Mesendoderm (in vitro differentiated cells): Measurements from ENCODE around the gene HAUS3.

ENCODE experiments used
- DNase-seq: peaks from one replicate; pipeline ENCODE4 v3.0.0; 2013
- H2AK5ac ChIP-seq: 2 replicates; pipeline ENCODE4 v1.6.1; 2013; ENCODE audit warnings: low read length, inconsistent platforms
- H2BK120ac ChIP-seq: 2 replicates; pipeline ENCODE4 v1.6.1; 2013; ENCODE audit warnings: low read depth, mild to moderate bottlenecking, low read length, moderate library complexity, mixed read lengths
- H2BK15ac ChIP-seq: replicated peaks from 2 replicates; pipeline ENCODE4 v1.6.1; 2013; ENCODE audit warnings: low read depth, mild to moderate bottlenecking, moderate library complexity
- H2BK5ac ChIP-seq: 2 replicates; pipeline ENCODE4 v1.6.1; 2013; ENCODE audit warnings: low read length, inconsistent platforms
- H3K18ac ChIP-seq: 2 replicates; pipeline ENCODE4 v1.6.1; 2013; ENCODE audit warnings: mild to moderate bottlenecking, low read length, mixed read lengths
- H3K23ac ChIP-seq: one replicate; pipeline ENCODE4 v1.6.1; 2013; ENCODE audit warnings: low read length
- H3K27ac ChIP-seq: 2 replicates; pipeline ENCODE4 v1.5.1; 2013; ENCODE audit warnings: low read depth, mild to moderate bottlenecking, inconsistent platforms, low read length, moderate library complexity
- H3K27me3 ChIP-seq: 2 replicates; pipeline ENCODE4 v1.6.1; 2013; ENCODE audit warnings: low read length, control low read depth, mild to moderate bottlenecking, inconsistent platforms; ENCODE audit not compliant: insufficient read depth, poor library complexity
- H3K36me3 ChIP-seq: 2 replicates; pipeline ENCODE4 v1.6.1; 2013; ENCODE audit warnings: low read length, inconsistent platforms; ENCODE audit not compliant: control insufficient read depth, insufficient read depth
- H3K4ac ChIP-seq: one replicate; pipeline ENCODE4 v1.6.1; 2013; ENCODE audit warnings: low read depth, mild to moderate bottlenecking, low read length, moderate library complexity
- H3K4me1 ChIP-seq: 2 replicates; pipeline ENCODE4 v1.6.1; 2013; ENCODE audit warnings: low read depth, low read length, inconsistent platforms; ENCODE audit not compliant: control insufficient read depth
- H3K4me2 ChIP-seq: 2 replicates; pipeline ENCODE4 v1.6.1; 2013; ENCODE audit warnings: low read length
- H3K4me3 ChIP-seq: 2 replicates; pipeline ENCODE4 v1.5.1; 2013; ENCODE audit warnings: mild to moderate bottlenecking, low read length
- H3K56ac ChIP-seq: one replicate; pipeline ENCODE4 v1.6.1; 2013; ENCODE audit warnings: low read length
- H3K79me1 ChIP-seq: 2 replicates; pipeline ENCODE4 v1.6.1; 2013; ENCODE audit warnings: low read length, inconsistent platforms
- H3K79me2 ChIP-seq: 2 replicates; pipeline ENCODE4 v1.6.1; 2013; ENCODE audit warnings: mild to moderate bottlenecking, low read length; ENCODE audit not compliant: control insufficient read depth, insufficient read depth
- H3K9ac ChIP-seq: 2 replicates; pipeline ENCODE4 v1.6.1; 2013; ENCODE audit warnings: low read length, inconsistent platforms
- H4K5ac ChIP-seq: one replicate; pipeline ENCODE4 v1.6.1; 2013; ENCODE audit warnings: low read length
- H4K8ac ChIP-seq: one replicate; pipeline ENCODE4 v1.6.1; 2013; ENCODE audit warnings: low read depth, mild to moderate bottlenecking, control low read depth, low read length, moderate library complexity
- WGBS: extraction: QIAGEN DNeasy Blood & Tissue Kit; methylation state at CpG from one replicate; pipeline ENCODE4 v1.1.7; 2013; ENCODE audit warnings: low lambda C conversion rate, missing lambda C conversion rate; ENCODE audit not compliant: insufficient coverage; ENCODE audit errors: extremely low coverage; 5-methylcytosine and 5-hydroxymethylcytosine counted together

The HAUS3 gene

GRCh38 chr4:2269618-2270163 lies 27.8 kb upstream of the HAUS3 start:
- Histone ChIP-seq H3K27me3 (no peaks in the 10 kb centered on the region), H3K23ac (no peak overlapping the region), H3K4ac (no peak overlapping the region), H4K5ac (no peak overlapping the region), H2AK5ac (no peak overlapping the region), H3K4me2 (no peak overlapping the region), H3K56ac (peak overlapping the region; percentile 34), H3K4me3 (no peak overlapping the region), H2BK120ac (no peak overlapping the region), H3K79me2 (no peaks in the 10 kb centered on the region), H3K36me3 (no peaks in the 10 kb centered on the region), H3K27ac (no peak overlapping the region), H3K79me1 (no peaks in the 10 kb centered on the region), H2BK15ac (no peak overlapping the region), H2BK5ac (no peak overlapping the region), H3K18ac (no peak overlapping the region), H3K9ac (no peak overlapping the region), H4K8ac (no peak overlapping the region), H3K4me1 (no peaks in the 10 kb centered on the region)
- no peak for DNase-seq
- WGBS, result 100% methylated on average over 2 of the region's 12 CpGs

GRCh38 chr4:2269206-2269531 lies 27.2 kb upstream of the HAUS3 start:
- WGBS, result no CpG with 5 or more reads among the region's 6 CpGs
- H3K56ac ChIP-seq, result peak overlapping the region; percentile 49
- H3K4me3 ChIP-seq, result no peak overlapping the region
- H3K4me2 ChIP-seq, result no peak overlapping the region
- no peaks in the 10 kb centered on the region for H3K79me1 ChIP-seq
- no peak overlapping the region for H4K8ac ChIP-seq
- no peaks in the 10 kb centered on the region for H3K27me3 ChIP-seq
- no peak overlapping the region for H2AK5ac ChIP-seq
- no peak overlapping the region for H2BK15ac ChIP-seq
- no peaks in the 10 kb centered on the region for H3K4me1 ChIP-seq
- H3K18ac ChIP-seq, result no peak overlapping the region
- no peak overlapping the region for H3K9ac ChIP-seq
- H2BK5ac ChIP-seq, result no peak overlapping the region
- H3K36me3 ChIP-seq, result no peaks in the 10 kb centered on the region
- no peaks in the 10 kb centered on the region for H3K79me2 ChIP-seq
- H3K27ac ChIP-seq, result no peak overlapping the region
- peak; percentile 18 for DNase-seq
- H4K5ac ChIP-seq, result no peak overlapping the region
- H3K4ac ChIP-seq, result no peak overlapping the region
- no peak overlapping the region for H3K23ac ChIP-seq
- H2BK120ac ChIP-seq, result no peak overlapping the region

GRCh38 chr4:2268357-2269205 lies 26.7 kb upstream of the HAUS3 start:
- Histone ChIP-seq H3K27ac (no peak overlapping the region), H3K79me1 (no peaks in the 10 kb centered on the region), H3K56ac (peak overlapping the region; percentile 49), H2BK120ac (no peak overlapping the region), H2AK5ac (no peak overlapping the region), H3K4ac (no peak overlapping the region), H4K8ac (no peak overlapping the region), H4K5ac (no peak overlapping the region), H3K9ac (no peak overlapping the region), H3K18ac (no peak overlapping the region), H3K36me3 (no peaks in the 10 kb centered on the region), H2BK5ac (no peak overlapping the region), H3K27me3 (no peaks in the 10 kb centered on the region), H3K4me3 (no peak overlapping the region), H2BK15ac (no peak overlapping the region), H3K4me1 (no peaks in the 10 kb centered on the region), H3K23ac (no peak overlapping the region), H3K4me2 (no peak overlapping the region), H3K79me2 (no peaks in the 10 kb centered on the region)
- DNase-seq, result no peak
- no CpG with 5 or more reads among the region's 22 CpGs for WGBS

GRCh38 chr4:2267841-2268240 lies 25.9 kb upstream of the HAUS3 start:
- Histone ChIP-seq H3K36me3 (no peaks in the 10 kb centered on the region), H3K4ac (no peak overlapping the region), H3K9ac (no peak overlapping the region), H4K5ac (no peak overlapping the region), H2BK120ac (no peak overlapping the region), H3K79me1 (no peaks in the 10 kb centered on the region), H3K27me3 (no peaks in the 10 kb centered on the region), H3K18ac (no peak overlapping the region), H4K8ac (no peak overlapping the region), H2AK5ac (no peak overlapping the region), H2BK15ac (no peak overlapping the region), H3K4me1 (no peaks in the 10 kb centered on the region), H3K23ac (no peak overlapping the region), H3K79me2 (no peaks in the 10 kb centered on the region), H3K56ac (peak overlapping the region; percentile 15), H3K4me2 (no peak overlapping the region), H2BK5ac (no peak overlapping the region), H3K4me3 (no peak overlapping the region), H3K27ac (no peak overlapping the region)
- no peak for DNase-seq
- WGBS, result no CpG with 5 or more reads among the region's 12 CpGs

- no peaks in the 10 kb centered on the region for H3K36me3 ChIP-seq
- H4K8ac ChIP-seq, result no peak overlapping the region
- no peak overlapping the region for H2BK5ac ChIP-seq
- H2BK15ac ChIP-seq, result no peak overlapping the region
- no peak overlapping the region for H2BK120ac ChIP-seq
- WGBS, result no CpG with 5 or more reads among the region's 18 CpGs
- H3K9ac ChIP-seq, result no peak overlapping the region
- no peak overlapping the region for H3K4ac ChIP-seq
- no peak for DNase-seq
- H3K27me3 ChIP-seq, result no peaks in the 10 kb centered on the region
- H2AK5ac ChIP-seq, result no peak overlapping the region
- no peaks in the 10 kb centered on the region for H3K79me2 ChIP-seq
- no peaks in the 10 kb centered on the region for H3K79me1 ChIP-seq
- peak overlapping the region; percentile 15 for H3K56ac ChIP-seq
- no peak overlapping the region for H3K27ac ChIP-seq
- H3K4me1 ChIP-seq, result no peaks in the 10 kb centered on the region
- H3K4me2 ChIP-seq, result no peak overlapping the region
- H4K5ac ChIP-seq, result no peak overlapping the region
- H3K18ac ChIP-seq, result no peak overlapping the region
- H3K23ac ChIP-seq, result no peak overlapping the region
- no peak overlapping the region for H3K4me3 ChIP-seq
These were observed 25.4 kb upstream of the HAUS3 start for GRCh38 chr4:2267320-2267811.
